Nucleus accumbens (tissue), 56 donors: ENCODE results near the gene HNF1A.
"Not testable (repeated sequence)": the region's sequence is repeated elsewhere in the genome, so short reads cannot be mapped to it uniquely, and the experiment has no call there.

Experiments
- DNase-seq, 56 donors: peaks; one replicate each; lab custom pipeline; 2025; lab: John Stamatoyannopoulos, UW

The HNF1A gene, protein sequence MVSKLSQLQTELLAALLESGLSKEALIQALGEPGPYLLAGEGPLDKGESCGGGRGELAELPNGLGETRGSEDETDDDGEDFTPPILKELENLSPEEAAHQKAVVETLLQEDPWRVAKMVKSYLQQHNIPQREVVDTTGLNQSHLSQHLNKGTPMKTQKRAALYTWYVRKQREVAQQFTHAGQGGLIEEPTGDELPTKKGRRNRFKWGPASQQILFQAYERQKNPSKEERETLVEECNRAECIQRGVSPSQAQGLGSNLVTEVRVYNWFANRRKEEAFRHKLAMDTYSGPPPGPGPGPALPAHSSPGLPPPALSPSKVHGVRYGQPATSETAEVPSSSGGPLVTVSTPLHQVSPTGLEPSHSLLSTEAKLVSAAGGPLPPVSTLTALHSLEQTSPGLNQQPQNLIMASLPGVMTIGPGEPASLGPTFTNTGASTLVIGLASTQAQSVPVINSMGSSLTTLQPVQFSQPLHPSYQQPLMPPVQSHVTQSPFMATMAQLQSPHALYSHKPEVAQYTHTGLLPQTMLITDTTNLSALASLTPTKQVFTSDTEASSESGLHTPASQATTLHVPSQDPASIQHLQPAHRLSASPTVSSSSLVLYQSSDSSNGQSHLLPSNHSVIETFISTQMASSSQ

GRCh38 chr12:120978296-120979219 is at the start of gene HNF1A:
HNF1A (plus strand) TSS chr12:120978543; CDS start chr12:120978769, 226 bp downstream.
- no peak for DNase-seq

GRCh38 chr12:120928864-120929652 is 49.3 kb upstream of the HNF1A start:
- no peak for DNase-seq

GRCh38 chr12:120930032-120930431 is 48.3 kb upstream of the HNF1A start:
- DNase-seq: no peak

GRCh38 chr12:120932058-120932457 is 46.3 kb upstream of the HNF1A start:
- DNase-seq: no peak

DNA sequence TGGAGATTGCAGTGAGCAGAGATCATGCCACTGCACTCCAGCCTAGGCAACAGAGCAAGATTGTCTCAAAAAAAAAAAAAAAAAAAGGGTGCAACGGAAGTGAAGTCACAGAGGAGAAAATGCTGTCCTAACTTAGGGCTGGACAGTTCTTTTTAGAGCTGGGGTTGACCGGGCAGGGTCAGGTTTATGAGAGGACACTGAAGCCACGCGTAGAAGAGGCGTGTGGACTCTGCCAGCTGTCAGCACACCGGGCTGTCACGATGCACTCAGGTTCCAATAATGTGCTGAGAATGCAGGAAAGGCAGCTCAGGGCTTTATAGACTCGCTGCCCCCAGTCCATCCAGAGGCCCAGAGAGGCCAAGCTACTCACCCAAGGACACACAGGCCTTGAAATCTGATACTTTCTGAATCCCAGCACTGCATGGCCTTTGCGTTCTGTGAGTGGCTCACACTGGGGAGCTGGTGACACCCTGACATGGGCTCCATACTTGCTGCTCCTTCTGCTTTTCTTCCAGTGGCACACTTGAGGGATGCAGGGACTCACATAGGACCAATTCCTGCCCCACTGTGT is 45.3 kb upstream of the HNF1A start:
- DNase-seq: no peak

GRCh38 chr12:120933786-120934185 is 44.6 kb upstream of the HNF1A start:
- DNase-seq: no peak

DNA sequence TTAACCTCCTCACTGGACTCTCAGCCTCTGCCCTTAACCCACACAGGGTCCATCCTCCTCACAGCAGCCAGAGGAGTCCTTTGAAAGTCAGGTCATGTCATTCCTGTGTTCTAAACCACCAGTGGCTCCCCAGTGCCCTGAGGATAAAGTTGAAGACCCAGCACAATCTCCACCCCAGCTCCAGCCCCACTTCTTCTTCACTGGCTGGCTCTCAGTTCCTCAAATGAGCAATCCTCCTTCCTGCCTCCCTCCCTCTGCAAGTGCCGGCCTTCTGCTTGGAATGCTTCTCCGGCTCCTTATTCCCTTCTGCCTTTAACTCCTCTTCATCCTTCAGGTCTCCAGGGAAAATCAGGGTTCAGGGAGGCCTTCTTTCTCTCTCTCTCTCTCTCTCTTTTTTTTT is 42.1 kb upstream of the HNF1A start:
- peak in 7 of 56 donors; percentile 1 to 28 (median 6) for DNase-seq

GRCh38 chr12:120938496-120938895 is 39.8 kb upstream of the HNF1A start:
- DNase-seq: no peak

- DNase-seq: peak in 22 of 56 donors; percentile 1 to 50 (median 12)
These were observed 38.8 kb upstream of the HNF1A start for GRCh38 chr12:120939523-120939922.

GRCh38 chr12:120940006-120940405 is 38.3 kb upstream of the HNF1A start:
- no peak for DNase-seq

DNA sequence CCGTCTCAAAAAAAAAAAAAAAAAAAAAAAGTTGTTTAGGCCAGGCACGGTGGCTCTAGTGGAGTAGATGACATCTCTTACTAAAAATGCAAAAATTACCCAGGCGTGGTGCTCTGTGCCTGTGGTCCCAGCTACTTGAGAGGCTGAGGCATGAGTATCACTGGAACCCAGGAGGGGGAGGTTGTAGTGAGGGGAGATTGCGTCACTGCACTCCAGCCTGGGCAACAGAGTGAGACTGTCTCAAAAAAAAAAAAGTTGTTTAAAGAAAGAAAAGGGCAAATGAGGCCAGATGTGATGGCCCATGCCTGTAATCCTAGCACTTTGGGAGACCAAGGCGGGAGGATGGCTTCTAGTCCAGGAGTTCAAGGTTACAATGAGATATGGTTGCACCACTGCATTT is 37.5 kb upstream of the HNF1A start:
- DNase-seq: no peak

GRCh38 chr12:120941412-120941811 is 36.9 kb upstream of the HNF1A start:
- DNase-seq: no peak

DNA sequence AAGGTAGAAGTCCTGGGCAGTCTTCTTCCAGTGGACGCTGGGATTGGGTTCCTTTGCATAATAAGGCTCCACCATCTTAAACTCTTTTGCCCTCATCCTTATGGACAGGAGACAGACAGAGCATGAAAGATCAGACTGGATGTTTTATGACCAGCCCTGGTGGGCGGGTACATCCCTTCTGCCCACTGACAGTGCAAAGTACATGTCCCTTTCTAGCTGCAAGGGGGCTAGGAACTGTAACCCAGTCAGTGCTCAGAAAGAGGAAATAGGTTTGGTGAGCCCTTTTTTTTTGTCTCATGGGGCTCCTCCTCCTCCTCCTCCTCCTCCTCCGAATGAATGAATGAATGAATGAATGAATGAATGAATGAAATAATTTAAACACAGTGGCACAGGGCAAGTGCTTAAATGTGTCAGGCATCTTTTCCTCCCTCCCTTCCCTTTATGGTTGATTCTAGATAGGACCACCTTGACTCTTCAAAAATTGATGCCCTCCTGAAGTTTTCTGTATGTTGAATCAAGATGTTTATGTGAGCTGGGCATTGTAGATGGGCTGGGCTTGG is 36.4 kb upstream of the HNF1A start:
- DNase-seq: no peak

DNA sequence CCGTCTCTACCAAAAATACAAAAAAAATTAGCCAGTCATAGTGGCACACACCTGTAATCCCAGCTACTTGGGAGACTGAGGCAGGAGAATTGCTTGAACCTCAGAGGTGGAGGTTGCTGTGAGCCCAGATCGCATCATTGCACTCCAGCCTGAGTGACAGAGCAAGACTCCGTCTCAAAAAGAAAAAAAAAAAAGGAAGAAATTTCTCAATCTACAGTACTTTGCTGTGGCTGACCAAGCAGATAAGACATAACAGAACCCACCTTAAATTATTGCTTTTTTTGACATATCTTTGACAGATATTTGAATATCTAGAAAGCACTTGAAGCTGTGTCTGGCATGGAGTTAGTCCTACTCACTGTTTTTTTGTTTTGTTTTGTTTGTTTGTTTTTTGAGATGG is 34.9 kb upstream of the HNF1A start:
- DNase-seq: no peak

GRCh38 chr12:120944645-120945217 is 33.6 kb upstream of the HNF1A start:
- DNase-seq: peak in 6 of 56 donors; percentile 2 to 27 (median 9)

DNA sequence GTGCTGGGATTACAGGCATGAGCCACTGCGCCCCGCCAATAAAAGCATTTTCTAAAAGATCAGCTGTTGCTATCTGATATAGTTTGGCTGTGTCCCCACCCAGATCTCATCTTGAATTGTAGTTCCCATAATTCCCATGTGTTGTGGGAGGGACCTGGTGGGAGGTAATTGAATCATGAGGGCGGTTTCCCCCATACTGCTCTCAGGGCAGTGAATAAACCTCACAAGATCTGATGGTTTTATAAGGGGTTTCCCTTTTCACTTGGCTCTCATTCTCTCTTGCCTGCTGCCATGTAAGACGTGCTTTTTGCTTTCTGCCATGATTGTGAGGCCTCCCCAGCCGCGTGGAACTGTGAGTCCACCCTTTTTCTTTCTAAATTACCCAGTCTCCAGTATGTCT is 32.8 kb upstream of the HNF1A start:
- DNase-seq: not testable (repeated sequence)

GRCh38 chr12:120950260-120950799 is 28.0 kb upstream of the HNF1A start:
- not testable (repeated sequence) for DNase-seq

DNA sequence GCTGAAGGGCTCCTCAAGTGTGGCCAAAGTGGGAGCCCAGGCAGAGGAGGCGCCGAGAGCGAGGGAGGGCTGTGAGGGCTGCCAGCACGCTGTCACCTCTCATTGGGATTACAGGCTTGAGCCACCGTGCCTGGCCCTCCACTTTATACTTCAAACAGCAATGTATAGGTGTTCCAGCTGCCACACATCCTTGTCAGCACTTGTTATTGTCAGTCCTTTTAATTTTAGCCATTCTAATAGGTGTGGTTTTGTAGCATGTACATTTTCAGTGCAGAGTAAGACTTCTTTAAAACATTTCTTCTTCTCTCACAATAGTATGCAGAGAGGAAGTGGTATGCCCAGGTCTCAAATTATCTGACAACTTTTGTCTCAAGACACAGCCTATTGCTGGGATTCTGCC is 27.5 kb upstream of the HNF1A start:
- no peak for DNase-seq

- no peak for DNase-seq
These were observed 23.1 kb upstream of the HNF1A start for GRCh38 chr12:120955232-120955631.
